Measurements from ENCODE around the gene LINGO3. TPM values are rescaled to one million over a fixed set of nuclear protein-coding genes. Genes with fewer than 3 reads are reported as not detected.

LINGO3 gene
- total and polyA plus RNA-seq, 2 of the 8 experiments (the other 6 are each of a cell fraction or from before 2014, with no cell fraction given): 0.59 TPM; not detected in 1

DNA sequence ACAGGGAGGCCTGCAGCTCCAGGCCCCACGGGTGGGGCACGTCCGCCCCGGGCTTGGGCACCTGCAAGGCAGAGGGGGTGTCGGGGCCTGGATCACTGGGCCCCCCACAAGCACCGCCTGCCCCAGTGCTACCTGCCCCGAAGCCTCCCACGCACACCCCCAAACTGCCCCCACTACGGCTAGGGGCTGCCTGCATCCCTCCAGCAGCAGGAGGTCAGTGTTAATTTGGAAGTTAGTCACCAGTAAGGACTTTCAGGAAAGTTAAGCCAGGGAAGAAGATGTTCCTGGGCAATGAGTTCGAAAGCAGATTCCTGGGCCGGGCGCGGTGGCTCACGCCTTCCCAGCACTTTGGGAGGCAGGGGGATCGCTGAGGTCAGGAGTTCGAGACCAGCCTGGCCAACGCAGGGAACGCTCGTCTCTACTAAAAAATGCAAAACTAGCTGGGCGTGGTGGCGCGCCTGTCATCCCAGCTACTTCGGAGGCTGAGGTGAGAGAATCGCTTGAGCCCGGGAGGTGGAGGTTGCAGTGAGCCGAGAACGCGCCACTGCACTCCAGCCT, 31.4 kb downstream of the LINGO3 start:
- Histone ChIP-seq H3K4me2 (ENCODE audit: insufficient read depth in 1 of 2, low read depth in 2 of 2, low read length in 2 of 2) (no peak overlapping the region), H2BK12ac (ENCODE audit: low read depth, low read length) (no peak overlapping the region), H4K5ac (ENCODE audit: insufficient read length, low read depth, low read length) (no peak overlapping the region), H3K14ac (ENCODE audit: insufficient read length) (no peak overlapping the region), H3K79me1 (ENCODE audit: low read depth, low read length) (peaks cover 3% of the 10 kb centered on the region; the same call in 1 of the 2 replicates), H2AK5ac (ENCODE audit: low read depth, low read length) (no peak overlapping the region), H4K8ac (ENCODE audit: extremely low read depth, insufficient read depth, low read length) (no peak overlapping the region; the same call in 1 of the 2 replicates), H2BK5ac (ENCODE audit: low read depth, low read length) (no peak overlapping the region), H3K4me1 (replicated peaks in 1 of 4; ENCODE audit: control insufficient read depth in 3 of 4, insufficient read depth in 4 of 4, low read length in 3 of 4) (peaks cover 0 to 13% (median 5%) of the 10 kb centered on the region in 4 experiments; a peak in 5 of 7 replicates), H3K36me3 (ENCODE audit: control insufficient read depth in 2 of 4, insufficient read depth in 4 of 4, low read length in 3 of 4) (peaks cover 3 to 18% (median 8%) of the 10 kb centered on the region in 4 experiments; a peak in 5 of 8 replicates), H4K20me1 (replicated peaks in 1 of 2; ENCODE audit: control insufficient read depth in 1 of 2, insufficient read depth in 2 of 2, low read length in 2 of 2) (peaks cover 14 to 17% of the 10 kb centered on the region in 2 experiments), H3K4ac (replicated peaks; ENCODE audit: insufficient read length, low read depth, low read length) (no peak overlapping the region), H4K91ac (replicated peaks; ENCODE audit: insufficient read length, low read length) (no peak overlapping the region), H3K23ac (ENCODE audit: insufficient read length) (no peak overlapping the region), H3K9ac (replicated peaks in 1 of 4; ENCODE audit: extremely low read depth in 1 of 4, low read depth in 3 of 4, low read length in 3 of 4) (no peak overlapping the region), H3K23me2 (ENCODE audit: low read depth, low read length) (no peaks in the 10 kb centered on the region), H2BK15ac (ENCODE audit: low read length) (no peak overlapping the region), H3K27me3 (replicated peaks in 1 of 4; ENCODE audit: control insufficient read depth in 3 of 4, extremely low read depth in 1 of 4, insufficient read depth in 3 of 4, low read length in 3 of 4) (no peaks in the 10 kb centered on the region), H3K9me3 (ENCODE audit: insufficient read depth in 2 of 2, low read depth in 1 of 2, low read length in 1 of 2) (no peaks in the 10 kb centered on the region), H3K18ac (ENCODE audit: extremely low read depth, low read length) (no peak overlapping the region), H3K56ac (replicated peaks; ENCODE audit: insufficient read length, low read depth, low read length) (no peak overlapping the region), H3K27ac (ENCODE audit: low read depth, low read length) (no peak overlapping the region), H2BK20ac (ENCODE audit: low read length) (no peak overlapping the region), H2BK120ac (replicated peaks; ENCODE audit: low read depth, low read length) (no peak overlapping the region), H2AFZ (ENCODE audit: low read length) (no peak overlapping the region), H3K79me2 (ENCODE audit: control insufficient read depth in 1 of 2, insufficient read depth in 2 of 2, low read length in 2 of 2) (peaks cover 3 to 18% of the 10 kb centered on the region in 2 experiments; a peak in 3 of 4 replicates), H3K4me3 (ENCODE audit: extremely low read depth in 1 of 4, insufficient read depth in 2 of 4, low read depth in 3 of 4, low read length in 4 of 4) (no peak overlapping the region)
- FAIRE-seq (no peak), DNase-seq (ENCODE audit: low read depth in 1 of 2, low spot score in 2 of 2) (no peak)
- ChIA-PET POLR2A (ENCODE audit: partially characterized antibody) (interaction anchor here (0.6 to 23.4 kb wide), 12 partner anchors 9 to 177 kb away, joined by 3 to 330 read pairs (median 4); partner anchors contain the start of genes AMH and JSRP1), CTCF (ENCODE audit: partially characterized antibody) (interaction anchor here (0.6 to 6.2 kb wide), 18 partner anchors 9 to 257 kb away, joined by 3 to 106 read pairs (median 6); partner anchors contain the start of genes JSRP1 and PLEKHJ1)
- 89% methylated on average over 28 of the region's 28 CpGs; no CpG with 5 or more reads in 1 of the 2 experiments for WGBS, 2 experiments (ENCODE audit: extremely low coverage in 1 of 2, insufficient coverage in 1 of 2, insufficient read length in 1 of 2, insufficient replicate concordance in 2 of 2, low coverage in 1 of 2, low lambda C conversion rate in 2 of 2, missing lambda C conversion rate in 1 of 2)
- TF ChIP-seq CBX5 (IDR thresholded peaks at IDR 0.05; ENCODE audit: low read depth, low read length) (no peak), KDM4A (IDR thresholded peaks at IDR 0.05; ENCODE audit: low read depth, low read length, severe bottlenecking) (no peak)
